HFFc6 (cell line): ENCODE results near the gene LRRC74B. TPM values are rescaled to one million over a fixed set of nuclear protein-coding genes. Genes with fewer than 3 reads are reported as not detected.
"Not testable (repeated sequence)": the region's sequence is repeated elsewhere in the genome, so short reads cannot be mapped to it uniquely, and the experiment has no call there.

ENCODE experiments used
- DNase-seq: peaks from one replicate; pipeline ENCODE4 v3.0.0-alpha.2; 2018
- H3K27ac Mint-ChIP-seq: 2 replicates; pipeline ENCODE4 v1.8.0; 2020; ENCODE audit warnings: mild to moderate bottlenecking, mixed read lengths
- H3K27me3 Mint-ChIP-seq: 2 replicates; pipeline ENCODE4 v1.8.0; 2021; ENCODE audit warnings: mild to moderate bottlenecking, moderate library complexity, mixed read lengths; ENCODE audit not compliant: insufficient read depth
- H3K36me3 Mint-ChIP-seq: 2 replicates; pipeline ENCODE4 v1.8.0; 2021; ENCODE audit warnings: low read depth, mixed read lengths
- H3K4me1 Mint-ChIP-seq: 2 replicates; pipeline ENCODE4 v1.8.0; 2020; ENCODE audit warnings: low read depth, mixed read lengths
- H3K4me3 Mint-ChIP-seq: 2 replicates; pipeline ENCODE4 v1.8.0; 2020; ENCODE audit warnings: mild to moderate bottlenecking, moderate library complexity, mixed read lengths
- H3K9me3 Mint-ChIP-seq: 2 replicates; pipeline ENCODE4 v1.8.0; 2020; ENCODE audit warnings: mild to moderate bottlenecking, mixed read lengths
- total RNA-seq, 6 experiments: library from RNA; stranded (reverse); fragmentation: NEBNext Ultra II Directional; extraction: Animal tissue kit (Norgen Biotek cat#: 25700); gene quantifications; 2 replicates in 1 of 6; 3 replicates in 5 of 6; pipeline ENCODE4 v1.2.3, GENCODE V29; 2021
- TF ChIP-seq, protein P1 (sequence below): fragments of 200-600 bp; sonication (generic); IDR thresholded peaks from 2 replicates; pipeline ENCODE4 v1.5.0; 2021; ENCODE audit warnings: antibody characterized with exemption, mild to moderate bottlenecking

LRRC74B gene
- total RNA-seq, 6 experiments from 2014 or later: not detected

- H3K4me3 Mint-ChIP-seq: no peak overlapping the region
- peaks cover 3% of the 10 kb centered on the region; the same call in 1 of the 2 replicates for H3K27me3 Mint-ChIP-seq
- no peaks in the 10 kb centered on the region for H3K9me3 Mint-ChIP-seq
- H3K4me1 Mint-ChIP-seq: no peaks in the 10 kb centered on the region
- H3K36me3 Mint-ChIP-seq: no peaks in the 10 kb centered on the region
- no peak for DNase-seq
- no peak overlapping the region for H3K27ac Mint-ChIP-seq
- TF ChIP-seq, protein P1, sequence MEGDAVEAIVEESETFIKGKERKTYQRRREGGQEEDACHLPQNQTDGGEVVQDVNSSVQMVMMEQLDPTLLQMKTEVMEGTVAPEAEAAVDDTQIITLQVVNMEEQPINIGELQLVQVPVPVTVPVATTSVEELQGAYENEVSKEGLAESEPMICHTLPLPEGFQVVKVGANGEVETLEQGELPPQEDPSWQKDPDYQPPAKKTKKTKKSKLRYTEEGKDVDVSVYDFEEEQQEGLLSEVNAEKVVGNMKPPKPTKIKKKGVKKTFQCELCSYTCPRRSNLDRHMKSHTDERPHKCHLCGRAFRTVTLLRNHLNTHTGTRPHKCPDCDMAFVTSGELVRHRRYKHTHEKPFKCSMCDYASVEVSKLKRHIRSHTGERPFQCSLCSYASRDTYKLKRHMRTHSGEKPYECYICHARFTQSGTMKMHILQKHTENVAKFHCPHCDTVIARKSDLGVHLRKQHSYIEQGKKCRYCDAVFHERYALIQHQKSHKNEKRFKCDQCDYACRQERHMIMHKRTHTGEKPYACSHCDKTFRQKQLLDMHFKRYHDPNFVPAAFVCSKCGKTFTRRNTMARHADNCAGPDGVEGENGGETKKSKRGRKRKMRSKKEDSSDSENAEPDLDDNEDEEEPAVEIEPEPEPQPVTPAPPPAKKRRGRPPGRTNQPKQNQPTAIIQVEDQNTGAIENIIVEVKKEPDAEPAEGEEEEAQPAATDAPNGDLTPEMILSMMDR: no peak
Measured at GRCh38 chr22:21087119-21087518, 41.4 kb downstream of the LRRC74B start.

DNA sequence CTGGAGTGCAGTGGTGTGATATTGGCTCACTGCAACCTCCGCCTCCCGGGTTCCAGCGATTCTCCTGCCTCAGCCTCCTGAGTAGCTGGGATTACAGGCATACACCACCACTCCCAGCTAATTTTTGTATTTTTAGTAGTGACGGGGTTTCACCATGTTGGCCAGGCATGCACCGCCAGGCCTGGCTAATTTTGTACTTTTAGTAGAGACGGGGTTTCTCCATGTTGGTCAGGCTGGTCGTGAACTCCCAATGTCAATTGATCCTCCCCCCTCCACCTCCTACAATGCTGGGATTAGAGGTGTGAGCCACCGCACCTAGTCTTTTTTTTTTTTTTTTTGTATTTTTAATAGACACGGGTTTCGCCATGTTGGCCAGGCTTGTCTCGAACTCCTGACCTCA is 42.2 kb downstream of the LRRC74B start:
- H3K9me3 Mint-ChIP-seq, H3K27ac Mint-ChIP-seq: not testable (repeated sequence)

DNA sequence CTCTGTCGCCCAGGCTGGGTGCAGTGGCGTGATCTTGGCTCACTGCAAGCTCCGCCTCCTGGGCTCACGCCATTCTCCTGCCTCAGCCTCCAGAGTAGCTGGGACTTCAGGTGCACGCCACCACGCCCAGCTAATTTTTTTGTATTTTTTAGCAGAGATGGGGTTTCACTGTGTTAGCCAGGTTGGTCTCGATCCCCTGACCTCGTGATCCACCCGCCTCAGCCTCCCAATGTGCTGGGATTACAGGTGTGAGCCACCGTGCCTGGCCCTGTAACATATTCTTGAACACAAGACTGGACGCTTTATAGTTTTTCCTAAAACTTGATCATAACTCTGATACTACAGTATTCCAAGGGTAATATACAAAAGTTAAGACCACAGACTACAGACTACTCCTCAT is 45.5 kb downstream of the LRRC74B start:
- H3K27ac Mint-ChIP-seq, H3K27me3 Mint-ChIP-seq, H3K36me3 Mint-ChIP-seq, H3K4me1 Mint-ChIP-seq, H3K4me3 Mint-ChIP-seq, H3K9me3 Mint-ChIP-seq, DNase-seq: not testable (repeated sequence)

More for the DNA sequence above, 42.2 kb downstream of the LRRC74B start:
- not testable (repeated sequence) for H3K27me3 Mint-ChIP-seq, H3K4me1 Mint-ChIP-seq, H3K4me3 Mint-ChIP-seq, DNase-seq, H3K36me3 Mint-ChIP-seq

- DNase-seq: no peak
- H3K4me3 Mint-ChIP-seq: no peak overlapping the region
- no peaks in the 10 kb centered on the region for H3K9me3 Mint-ChIP-seq
- H3K27ac Mint-ChIP-seq: no peak overlapping the region
- H3K36me3 Mint-ChIP-seq: no peaks in the 10 kb centered on the region
- peaks cover under 1% of the 10 kb centered on the region; the same call in 1 of the 2 replicates for H3K4me1 Mint-ChIP-seq
- TF ChIP-seq, protein P1: no peak
- H3K27me3 Mint-ChIP-seq: peaks cover 3% of the 10 kb centered on the region; the same call in 1 of the 2 replicates
Measured at GRCh38 chr22:21092797-21093554, 47.2 kb downstream of the LRRC74B start.

DNA sequence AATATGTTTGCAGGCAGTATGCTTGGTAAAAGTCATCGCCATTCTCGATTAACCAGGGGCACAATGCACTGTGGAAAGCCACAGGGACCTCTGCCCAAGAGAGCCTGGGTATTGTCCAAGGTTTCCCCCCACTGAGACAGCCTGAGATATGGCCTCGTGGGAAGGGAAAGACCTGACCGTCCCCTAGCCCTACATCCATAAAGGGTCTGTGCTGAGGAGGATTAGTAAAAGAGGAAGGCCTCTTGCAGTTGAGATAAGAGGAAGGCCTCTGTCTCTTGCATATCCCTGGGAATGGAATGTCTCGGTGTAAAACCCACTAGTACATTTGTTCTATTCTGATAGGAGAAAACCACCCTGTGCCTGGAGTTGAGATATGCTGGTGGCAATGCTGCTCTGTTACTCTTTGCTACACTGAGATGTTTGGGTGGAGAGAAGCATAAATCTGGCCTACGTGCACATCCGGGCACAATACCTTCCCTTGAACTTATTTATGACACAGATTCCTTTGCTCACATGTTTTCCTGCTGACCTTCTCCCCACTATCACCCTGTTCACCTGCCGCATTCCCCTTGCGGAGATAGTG is 47.9 kb downstream of the LRRC74B start:
- not testable (repeated sequence) for H3K27ac Mint-ChIP-seq, DNase-seq, H3K36me3 Mint-ChIP-seq, H3K9me3 Mint-ChIP-seq, H3K4me1 Mint-ChIP-seq, H3K4me3 Mint-ChIP-seq, H3K27me3 Mint-ChIP-seq

GRCh38 chr22:21094911-21095772 is 49.4 kb downstream of the LRRC74B start:
- Mint-ChIP-seq H3K4me3 (no peak overlapping the region), H3K36me3 (no peaks in the 10 kb centered on the region), H3K4me1 (peaks cover 17% of the 10 kb centered on the region), H3K27me3 (peaks cover 1% of the 10 kb centered on the region; the same call in 1 of the 2 replicates), H3K27ac (no peak overlapping the region), H3K9me3 (no peaks in the 10 kb centered on the region)
- DNase-seq: no peak
- TF ChIP-seq, protein P1: no peak

GRCh38 chr22:21095773-21096107 is 50.0 kb downstream of the LRRC74B start:
- Mint-ChIP-seq H3K4me3 (no peak overlapping the region), H3K9me3 (no peaks in the 10 kb centered on the region), H3K27ac (no peak overlapping the region), H3K4me1 (peaks cover 23% of the 10 kb centered on the region), H3K36me3 (no peaks in the 10 kb centered on the region), H3K27me3 (no peaks in the 10 kb centered on the region)
- DNase-seq: no peak
- TF ChIP-seq, protein P1: no peak

GRCh38 chr22:21096878-21097277 is 51.1 kb downstream of the LRRC74B start:
- DNase-seq, H3K9me3 Mint-ChIP-seq, H3K4me3 Mint-ChIP-seq, H3K36me3 Mint-ChIP-seq, H3K27me3 Mint-ChIP-seq, H3K27ac Mint-ChIP-seq: not testable (repeated sequence)
- H3K4me1 Mint-ChIP-seq: peaks cover 34% of the 10 kb centered on the region
